Non-pigmented ciliary epithelial cell (primary cell): ENCODE results near the gene AKAP9.
"Not testable (repeated sequence)": the region's sequence is repeated elsewhere in the genome, so short reads cannot be mapped to it uniquely, and the experiment has no call there.

Experiments
- DNase-seq: peaks from one replicate; pipeline ENCODE4 v3.0.0-alpha.2; 2010; ENCODE audit warnings: low read depth

Gene AKAP9

GRCh38 chr7:92013611-92014010, 72.9 kb downstream of the AKAP9 start:
- no peak for DNase-seq

DNA sequence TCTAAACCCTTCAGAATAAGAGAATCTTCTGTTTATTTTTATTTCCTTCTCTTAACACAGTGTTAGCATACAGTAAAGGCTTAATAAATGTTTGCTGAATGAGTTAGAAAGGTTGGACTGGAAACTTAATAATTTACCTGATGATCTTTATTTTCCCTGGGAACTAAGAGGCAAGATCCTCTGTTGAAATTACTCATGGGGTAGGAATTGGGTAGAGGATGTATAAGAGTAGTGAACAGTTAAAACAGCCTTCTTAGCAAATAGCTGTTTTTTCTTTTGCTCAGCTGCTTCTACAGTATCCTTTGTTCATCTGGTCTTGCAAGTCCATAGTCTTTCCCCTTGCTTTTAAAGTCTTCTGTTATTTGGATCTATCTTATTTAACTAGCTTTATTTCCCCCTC, 80.0 kb downstream of the AKAP9 start:
- DNase-seq, result no peak

- DNase-seq, result peak; percentile 60
These were observed 84.6 kb downstream of the AKAP9 start for GRCh38 chr7:92025260-92025659.

GRCh38 chr7:92026635-92027034, 86.0 kb downstream of the AKAP9 start:
- DNase-seq, result not testable (repeated sequence)

DNA sequence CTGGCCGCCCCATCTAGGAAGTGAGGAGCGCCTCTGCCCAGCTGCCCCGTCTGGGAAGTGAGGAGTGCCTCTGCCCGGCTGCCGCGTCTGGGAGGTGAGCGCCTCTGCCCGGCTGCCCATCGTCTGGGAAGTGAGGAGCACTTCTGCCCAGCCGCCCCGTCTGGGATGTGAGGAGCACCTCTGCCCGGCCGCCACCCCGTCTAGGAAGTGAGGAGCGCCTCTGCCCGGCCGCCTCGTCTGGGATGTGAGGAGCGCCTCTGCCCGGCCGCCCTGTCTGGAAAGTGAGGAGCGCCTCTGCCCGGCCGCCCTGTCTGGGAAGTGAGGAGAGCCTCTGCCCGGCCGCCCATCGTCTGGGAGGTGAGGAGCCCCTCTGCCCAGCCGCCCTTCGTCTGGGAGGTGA, 86.5 kb downstream of the AKAP9 start:
- DNase-seq, result not testable (repeated sequence)

GRCh38 chr7:92028226-92028625, 87.6 kb downstream of the AKAP9 start:
- no peak for DNase-seq

DNA sequence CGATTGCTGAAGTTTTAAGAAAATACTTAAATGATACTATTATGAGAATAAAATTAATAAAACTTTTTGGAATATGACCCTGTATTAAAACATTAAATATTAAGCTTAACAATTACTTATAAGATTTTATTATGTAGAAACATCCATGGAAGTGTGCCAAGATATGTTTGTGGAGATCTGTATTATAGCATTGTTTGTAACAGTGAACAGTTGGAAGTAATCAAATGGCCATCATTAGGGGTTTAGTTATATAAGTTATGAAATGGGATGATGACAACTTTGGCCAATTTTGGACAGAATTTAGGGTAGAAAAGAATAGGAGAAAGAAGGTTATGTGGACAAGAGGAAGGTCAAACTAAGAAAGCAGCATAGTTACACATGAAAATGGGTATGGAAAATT, 88.0 kb downstream of the AKAP9 start:
- DNase-seq, result no peak

DNA sequence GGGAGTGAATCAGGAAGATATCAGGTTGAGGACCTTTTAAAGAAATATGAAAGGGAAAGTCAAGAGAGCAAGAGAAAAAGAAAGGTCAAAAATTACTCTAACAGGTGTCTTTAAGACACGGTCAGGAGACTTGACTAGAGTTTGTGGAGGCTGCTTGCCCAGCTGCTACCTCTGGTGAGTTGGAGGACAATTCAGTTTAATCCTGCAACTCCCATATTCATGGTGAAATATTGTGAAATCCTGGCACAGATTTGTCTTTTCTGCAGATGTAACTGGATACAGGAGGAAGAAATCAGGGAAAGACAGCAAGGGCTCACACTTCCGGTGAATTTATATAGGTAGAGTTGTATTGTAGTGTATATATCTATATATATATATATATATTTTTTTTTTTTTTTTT, 93.5 kb downstream of the AKAP9 start:
- no peak for DNase-seq

- no peak for DNase-seq
These were observed 94.9 kb downstream of the AKAP9 start for GRCh38 chr7:92035576-92035975.

DNA sequence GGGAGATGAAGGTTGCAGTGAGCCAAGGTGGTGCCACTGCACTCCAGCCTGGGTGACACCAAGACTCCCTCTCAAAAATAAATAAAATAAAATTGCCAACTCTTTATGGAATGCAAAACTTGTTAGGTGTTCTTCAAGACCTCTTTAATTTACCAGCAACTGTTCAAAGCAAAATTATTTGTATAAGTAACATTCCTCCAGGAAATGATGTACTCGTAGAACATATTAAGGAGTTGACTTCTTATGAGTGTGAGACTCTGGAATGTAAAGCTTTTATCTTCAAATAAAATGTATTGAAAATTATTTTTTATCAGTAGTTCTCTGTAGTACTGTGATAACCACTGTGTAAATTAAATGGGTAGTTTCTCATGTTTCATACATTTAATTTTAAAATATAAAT, 99.2 kb downstream of the AKAP9 start:
- DNase-seq, result no peak

DNA sequence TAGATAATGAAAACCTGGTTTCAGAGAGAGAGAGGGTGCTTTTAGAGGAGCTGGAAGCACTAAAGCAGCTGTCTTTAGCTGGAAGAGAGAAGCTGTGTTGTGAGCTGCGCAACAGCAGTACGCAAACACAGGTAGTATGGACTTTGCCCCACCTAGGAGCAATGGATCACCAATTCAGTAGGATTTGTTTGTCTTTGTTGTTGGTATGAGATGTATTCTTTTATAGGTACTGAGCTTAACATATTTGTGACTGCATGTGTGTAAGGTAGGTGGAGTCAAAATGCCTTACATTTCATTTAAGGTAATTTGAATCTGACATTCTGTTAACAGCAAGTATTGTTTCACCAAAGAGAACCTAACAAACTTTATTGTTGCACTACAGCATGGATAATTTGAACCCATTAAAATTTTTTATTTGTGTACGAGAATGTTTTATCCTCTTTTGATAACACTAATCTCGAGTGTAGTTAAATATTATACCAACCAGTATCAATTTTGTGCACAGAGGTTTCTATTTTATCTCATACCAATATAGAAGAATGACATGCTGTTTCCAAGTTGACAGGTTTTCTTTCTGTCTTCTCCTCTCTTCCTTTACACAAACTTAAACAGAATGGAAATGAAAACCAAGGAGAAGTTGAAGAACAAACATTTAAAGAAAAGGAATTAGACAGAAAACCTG, 101.5 kb downstream of the AKAP9 start:
- no peak for DNase-seq

GRCh38 chr7:92043098-92043497, 102.4 kb downstream of the AKAP9 start:
- DNase-seq, result no peak

- DNase-seq, result no peak
These were observed 103.0 kb downstream of the AKAP9 start for GRCh38 chr7:92043637-92044036.

- DNase-seq, result no peak
These were observed 103.5 kb downstream of the AKAP9 start for GRCh38 chr7:92044148-92044547.

DNA sequence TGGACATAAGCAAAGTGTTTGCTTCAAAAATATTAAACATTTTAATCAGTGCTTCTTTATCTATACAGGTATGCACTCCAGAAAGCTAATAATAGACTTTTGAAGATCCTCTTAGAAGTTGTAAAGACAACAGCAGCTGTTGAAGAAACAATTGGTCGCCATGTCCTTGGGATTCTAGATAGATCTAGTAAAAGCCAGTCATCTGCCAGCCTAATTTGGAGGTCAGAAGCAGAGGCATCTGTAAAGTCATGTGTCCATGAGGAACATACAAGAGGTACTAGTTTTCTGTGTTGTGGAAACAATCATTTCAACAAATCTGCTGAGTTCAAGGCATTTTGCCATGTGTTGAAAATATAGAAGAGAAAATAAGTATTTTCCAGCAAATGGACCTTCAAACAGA, 104.3 kb downstream of the AKAP9 start:
- DNase-seq, result no peak

DNA sequence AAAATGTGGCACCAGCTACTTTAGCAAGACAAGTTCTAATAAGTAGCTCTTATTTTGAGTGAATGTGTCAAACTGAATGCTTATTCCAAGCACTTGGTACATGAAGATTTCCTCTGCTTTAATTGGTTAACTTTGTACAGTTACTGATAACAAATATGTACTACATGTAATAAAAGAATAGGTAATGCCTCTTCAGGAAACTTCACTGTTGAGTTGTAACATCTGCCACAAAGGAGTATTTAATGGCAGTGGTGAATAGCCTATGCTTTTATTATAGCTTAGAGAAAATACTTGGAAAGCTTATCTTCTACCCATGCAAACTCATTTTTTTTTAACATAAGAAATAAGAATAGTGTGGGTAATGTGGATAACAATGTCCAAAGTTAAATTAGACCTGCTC, 111.0 kb downstream of the AKAP9 start:
- DNase-seq, result no peak

DNA sequence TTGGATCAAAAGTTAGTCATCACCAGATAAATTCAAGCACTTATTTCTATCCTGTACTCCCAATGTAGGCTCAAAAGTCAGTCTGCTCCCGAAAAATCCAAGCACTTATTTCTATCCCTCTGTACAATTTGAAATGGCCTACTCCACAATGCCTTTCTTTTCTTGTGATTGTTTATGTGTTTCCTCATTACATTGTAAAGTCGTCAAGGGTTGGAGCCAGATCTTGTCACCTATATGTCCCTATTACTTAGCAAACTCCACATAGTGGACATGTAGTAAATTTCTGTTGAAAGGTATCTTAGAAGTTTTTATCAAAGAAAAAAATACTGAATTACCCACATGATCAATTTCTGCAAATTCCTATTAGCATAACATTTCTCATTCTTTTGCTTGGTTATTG, 111.5 kb downstream of the AKAP9 start:
- DNase-seq, result no peak

DNA sequence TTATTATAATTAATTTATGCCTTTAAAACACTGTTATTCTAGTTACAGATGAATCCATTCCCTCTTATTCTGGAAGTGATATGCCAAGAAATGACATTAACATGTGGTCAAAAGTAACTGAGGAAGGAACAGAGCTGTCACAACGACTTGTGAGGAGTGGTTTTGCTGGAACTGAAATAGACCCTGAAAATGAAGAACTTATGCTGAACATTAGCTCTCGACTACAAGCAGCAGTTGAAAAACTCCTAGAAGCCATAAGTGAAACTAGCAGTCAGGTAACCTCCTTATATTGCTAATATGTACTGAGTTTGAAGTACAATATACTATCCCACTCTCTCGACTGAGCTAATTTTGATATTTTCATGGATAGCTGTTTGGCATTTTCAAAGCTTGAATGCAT, 112.0 kb downstream of the AKAP9 start:
- no peak for DNase-seq

- DNase-seq, result no peak
These were observed 112.7 kb downstream of the AKAP9 start for GRCh38 chr7:92053312-92053711.

- DNase-seq, result no peak
These were observed 115.6 kb downstream of the AKAP9 start for GRCh38 chr7:92056286-92056685.

GRCh38 chr7:92057375-92057774, 116.7 kb downstream of the AKAP9 start:
- no peak for DNase-seq

GRCh38 chr7:92058040-92058439, 117.4 kb downstream of the AKAP9 start:
- no peak for DNase-seq

GRCh38 chr7:92058899-92059298, 118.2 kb downstream of the AKAP9 start:
- no peak for DNase-seq

DNA sequence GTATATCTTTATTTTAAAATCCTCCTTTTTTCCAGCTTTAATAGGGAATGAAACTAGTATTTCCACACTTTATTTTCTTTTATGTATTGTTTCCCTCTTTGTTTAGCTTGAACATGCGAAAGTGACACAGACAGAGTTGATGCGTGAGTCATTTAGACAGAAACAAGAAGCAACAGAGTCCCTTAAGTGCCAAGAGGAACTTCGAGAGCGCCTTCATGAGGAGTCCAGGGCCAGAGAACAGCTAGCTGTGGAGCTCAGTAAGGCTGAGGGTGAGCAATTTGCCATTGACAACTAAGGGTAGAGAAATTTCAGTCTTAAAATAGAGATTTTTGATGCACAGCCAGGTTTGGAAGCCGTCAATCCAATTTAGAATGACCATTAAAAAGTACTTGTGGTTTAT, 120.5 kb downstream of the AKAP9 start:
- no peak for DNase-seq
